Gastrocnemius medialis (tissue), 4 donors: Measurements from ENCODE around the gene ASB6. TPM values are rescaled to one million over a fixed set of nuclear protein-coding genes. Genes with fewer than 3 reads are reported as not detected.

Source experiments
- ATAC-seq, 2 donors: fragments of 150-250 bp; one replicate each; pipeline ENCODE4 v1.9.1; 2016
- DNase-seq, 2 donors: peaks; one replicate each; pipeline ENCODE4 v3.0.0-alpha.2; 2019
- H3K27ac ChIP-seq, 4 donors: fragments of 200-600 bp; sonication (generic); 1 replicate in 1 of 4; 2 replicates in 3 of 4; pipeline ENCODE4 v1.5.1; 2016 to 2018; ENCODE audit warnings: mild to moderate bottlenecking in 2 of 4, moderate library complexity in 1 of 4
- H3K27me3 ChIP-seq, 3 donors: fragments of 200-600 bp; sonication (generic) in 2 of 3; 1 replicate in 1 of 3; 2 replicates in 2 of 3; pipeline versions ENCODE4 v1.5.1 to v1.6.0; 2016 to 2019; ENCODE audit warnings: mild to moderate bottlenecking in 1 of 3, moderate library complexity in 1 of 3
- H3K36me3 ChIP-seq, 2 donors: fragments of 200-600 bp; sonication (generic) in 1 of 2; one replicate each; pipeline ENCODE4 v1.5.1; 2017 to 2018
- H3K4me1 ChIP-seq, 2 donors: fragments of 200-600 bp; sonication (generic) in 1 of 2; one replicate each; pipeline ENCODE4 v1.5.1; 2016 to 2017; ENCODE audit warnings: mild to moderate bottlenecking in 2 of 2
- H3K4me3 ChIP-seq, 4 donors: fragments of 200-600 bp; sonication (generic) in 3 of 4; 1 replicate in 1 of 4; 2 replicates in 3 of 4; pipeline ENCODE4 v1.5.1; 2016 to 2019; ENCODE audit warnings: mild to moderate bottlenecking in 2 of 4
- H3K9me3 ChIP-seq, 3 donors: fragments of 200-600 bp; sonication (generic) in 2 of 3; 1 replicate in 1 of 3; 2 replicates in 2 of 3; pipeline ENCODE4 v1.5.1; 2016 to 2019
- CTCF ChIP-seq, 5 experiments: fragments of 450-650 bp in 3 of 5; fragments of 200-600 bp in 2 of 5; sonication (generic) in 2 of 5; IDR thresholded peaks in 4 of 5; conservative IDR thresholded peaks in 1 of 5; 1 replicate in 4 of 5; 2 replicates in 1 of 5; pipeline ENCODE4 v1.5.1; 2016 to 2019; ENCODE audit warnings: antibody characterized with exemption in 5 of 5, mild to moderate bottlenecking in 3 of 5, moderate library complexity in 3 of 5
- POLR2A ChIP-seq, 2 donors: fragments of 450-650 bp; IDR thresholded peaks; one replicate each; pipeline ENCODE4 v1.6.1; 2017; ENCODE audit warnings: antibody characterized with exemption in 2 of 2, mild to moderate bottlenecking in 2 of 2, moderate library complexity in 2 of 2
- in situ Hi-C, 4 donors: fragments of 200-750 bp; cut with MboI; loops; one replicate each; pipeline versions ENCODE4 v1.15.0 to v1.8.0; 2017; ENCODE audit warnings: low sequenced_read_pairs in 4 of 4
- intact Hi-C: fragments of 100-400 bp; cut with DNase I; formaldehyde crosslinking; loops from one replicate; pipeline ENCODE4 v1.15.1; 2023; ENCODE audit warnings: low total_unique reads
- total RNA-seq, 4 donors: library from RNA; depleted of rRNA; stranded (reverse); fragments of >200 nt; gene quantifications; one replicate each; pipeline versions ENCODE4 v1.1.0 to v1.2.3, GENCODE V29; 2016

Gene ASB6
- total RNA-seq, 4 donors from 2014 or later: 14.4 to 24.0 (median 19.4) TPM

GRCh38 chr9:129611307-129611800, 30.6 kb downstream of the ASB6 start:
- peak overlapping the region in 1 of 4 donors; percentile 80 for H3K27ac ChIP-seq
- in situ Hi-C loops: loop anchor here in 2 of 4 donors (5.0 to 10.0 kb wide), 2 partner anchors 474 to 477 kb away; no protein-coding TSS in a partner anchor
- H3K9me3 ChIP-seq: no peaks in the 10 kb centered on the region
- H3K4me1 ChIP-seq: peaks cover 13 to 22% of the 10 kb centered on the region in 2 donors
- intact Hi-C loops: loop anchor here (2.0 to 5.0 kb wide), 2 partner anchors 114 to 227 kb away; no protein-coding TSS in a partner anchor
- H3K27me3 ChIP-seq: no peaks in the 10 kb centered on the region
- TF ChIP-seq CTCF (IDR thresholded peaks at IDR 0.05 in 4 of 5, conservative IDR thresholded peaks at IDR 0.05 in 1 of 5): no peak
- TF ChIP-seq POLR2A (IDR thresholded peaks at IDR 0.05): no peak
- no peak for DNase-seq
- H3K4me3 ChIP-seq: peak overlapping the region in 3 of 4 donors; percentile 60 to 95 (median 61)
- no peak for ATAC-seq
- H3K36me3 ChIP-seq: no peaks in the 10 kb centered on the region

- no peaks in the 10 kb centered on the region for H3K9me3 ChIP-seq
- H3K27ac ChIP-seq: peak overlapping the region; percentile 77 to 86 (median 82)
- peak overlapping the region; percentile 60 to 95 (median 72) for H3K4me3 ChIP-seq
- in situ Hi-C loops: loop anchor here in 2 of 4 donors (5.0 to 10.0 kb wide), 2 partner anchors 473 to 476 kb away; no protein-coding TSS in a partner anchor
- intact Hi-C loops: loop anchor here (1.0 to 5.0 kb wide), 4 partner anchors 113 to 471 kb away; no protein-coding TSS in a partner anchor
- peak; percentile 72 to 80 for ATAC-seq
- H3K27me3 ChIP-seq: no peaks in the 10 kb centered on the region
- H3K36me3 ChIP-seq: no peaks in the 10 kb centered on the region
- no peak for TF ChIP-seq POLR2A (IDR thresholded peaks at IDR 0.05)
- peak; percentile 65 to 100 (median 99) for TF ChIP-seq CTCF (IDR thresholded peaks at IDR 0.05 in 4 of 5, conservative IDR thresholded peaks at IDR 0.05 in 1 of 5)
- peaks cover 13 to 22% of the 10 kb centered on the region in 2 donors for H3K4me1 ChIP-seq
- DNase-seq: peak; percentile 45 to 60
These were observed 31.3 kb downstream of the ASB6 start for GRCh38 chr9:129610473-129611306.

GRCh38 chr9:129610213-129610472, 31.8 kb downstream of the ASB6 start:
- TF ChIP-seq POLR2A (IDR thresholded peaks at IDR 0.05) (no peak), CTCF (IDR thresholded peaks at IDR 0.05 in 4 of 5, conservative IDR thresholded peaks at IDR 0.05 in 1 of 5) (no peak)
- peak overlapping the region; percentile 77 to 86 (median 82) for H3K27ac ChIP-seq
- no peaks in the 10 kb centered on the region for H3K36me3 ChIP-seq
- H3K27me3 ChIP-seq: no peaks in the 10 kb centered on the region
- DNase-seq (no peak), ATAC-seq (no peak)
- intact Hi-C loops: loop anchor here (1.0 to 5.0 kb wide), 4 partner anchors 113 to 471 kb away; no protein-coding TSS in a partner anchor
- peaks cover 13 to 22% of the 10 kb centered on the region in 2 donors for H3K4me1 ChIP-seq
- in situ Hi-C loops: loop anchor here in 2 of 4 donors (5.0 to 10.0 kb wide), 2 partner anchors 473 to 475 kb away; no protein-coding TSS in a partner anchor
- H3K4me3 ChIP-seq: peak overlapping the region; percentile 60 to 95 (median 72)
- H3K9me3 ChIP-seq: no peaks in the 10 kb centered on the region

- Histone ChIP-seq H3K4me1 (peaks cover 13 to 22% of the 10 kb centered on the region in 2 donors), H3K27ac (peak overlapping the region; percentile 77 to 86 (median 82)), H3K36me3 (no peaks in the 10 kb centered on the region), H3K27me3 (no peaks in the 10 kb centered on the region), H3K9me3 (no peaks in the 10 kb centered on the region), H3K4me3 (peak overlapping the region in 3 of 4 donors; percentile 60 to 95 (median 61))
- in situ Hi-C loops (loop anchor here in 3 of 4 donors (5.0 to 10.0 kb wide), 3 partner anchors 125 to 475 kb away; no protein-coding TSS in a partner anchor), intact Hi-C loops (loop anchor here (1.0 to 5.0 kb wide), 5 partner anchors 112 to 470 kb away; no protein-coding TSS in a partner anchor)
- no peak for TF ChIP-seq CTCF (IDR thresholded peaks at IDR 0.05 in 4 of 5, conservative IDR thresholded peaks at IDR 0.05 in 1 of 5)
- TF ChIP-seq POLR2A (IDR thresholded peaks at IDR 0.05): no peak
- no peak for DNase-seq
- no peak for ATAC-seq
These were observed 32.3 kb downstream of the ASB6 start for GRCh38 chr9:129609486-129610212.
